ENCODE measurements around the gene FBN1. TPM values are rescaled to one million over a fixed set of nuclear protein-coding genes. Genes with fewer than 3 reads are reported as not detected.

The FBN1 gene
- total RNA-seq, 1 donor = 0.52 TPM

GRCh38 chr15:48547286-48547685, 98.2 kb downstream of the FBN1 start:
- H3K27me3 ChIP-seq (ENCODE audit: insufficient read depth, low read length) = no peaks in the 10 kb centered on the region
- no peak overlapping the region for H3K4me3 ChIP-seq (ENCODE audit: low read length)
- no peaks in the 10 kb centered on the region for H3K4me1 ChIP-seq (ENCODE audit: insufficient read depth, low read length)
- H3K9me3 ChIP-seq (ENCODE audit: low read depth, low read length) = no peaks in the 10 kb centered on the region

DNA sequence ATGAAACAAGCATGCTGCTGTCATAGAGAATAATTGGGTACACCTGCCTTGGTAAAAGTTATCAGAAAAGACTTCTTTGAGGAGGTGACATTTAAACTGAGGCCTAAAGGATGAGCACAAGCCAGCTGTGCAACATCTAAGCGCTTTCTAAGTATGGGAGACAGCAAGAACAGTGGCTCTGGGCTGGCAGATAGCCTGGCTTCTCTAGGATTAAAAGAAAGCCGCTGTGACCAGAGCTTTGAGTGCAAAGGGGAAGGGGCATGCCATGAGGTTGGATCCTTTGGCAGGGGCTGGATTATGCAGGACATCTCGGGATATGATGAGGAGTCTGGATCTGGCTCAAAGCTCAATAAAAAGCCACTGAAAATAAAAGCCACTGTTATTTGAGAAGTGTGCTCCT, 99.2 kb downstream of the FBN1 start:
- Histone ChIP-seq H3K27me3 (ENCODE audit: insufficient read depth, low read length) (no peaks in the 10 kb centered on the region), H3K9me3 (ENCODE audit: low read depth, low read length) (no peaks in the 10 kb centered on the region), H3K4me3 (ENCODE audit: low read length) (no peak overlapping the region), H3K4me1 (ENCODE audit: insufficient read depth, low read length) (no peaks in the 10 kb centered on the region)

GRCh38 chr15:48544778-48545177, 100.7 kb downstream of the FBN1 start:
- H3K27me3 ChIP-seq (ENCODE audit: insufficient read depth, low read length) = no peaks in the 10 kb centered on the region
- no peak overlapping the region for H3K4me3 ChIP-seq (ENCODE audit: low read length)
- no peaks in the 10 kb centered on the region for H3K4me1 ChIP-seq (ENCODE audit: insufficient read depth, low read length)
- H3K9me3 ChIP-seq (ENCODE audit: low read depth, low read length) = no peaks in the 10 kb centered on the region

DNA sequence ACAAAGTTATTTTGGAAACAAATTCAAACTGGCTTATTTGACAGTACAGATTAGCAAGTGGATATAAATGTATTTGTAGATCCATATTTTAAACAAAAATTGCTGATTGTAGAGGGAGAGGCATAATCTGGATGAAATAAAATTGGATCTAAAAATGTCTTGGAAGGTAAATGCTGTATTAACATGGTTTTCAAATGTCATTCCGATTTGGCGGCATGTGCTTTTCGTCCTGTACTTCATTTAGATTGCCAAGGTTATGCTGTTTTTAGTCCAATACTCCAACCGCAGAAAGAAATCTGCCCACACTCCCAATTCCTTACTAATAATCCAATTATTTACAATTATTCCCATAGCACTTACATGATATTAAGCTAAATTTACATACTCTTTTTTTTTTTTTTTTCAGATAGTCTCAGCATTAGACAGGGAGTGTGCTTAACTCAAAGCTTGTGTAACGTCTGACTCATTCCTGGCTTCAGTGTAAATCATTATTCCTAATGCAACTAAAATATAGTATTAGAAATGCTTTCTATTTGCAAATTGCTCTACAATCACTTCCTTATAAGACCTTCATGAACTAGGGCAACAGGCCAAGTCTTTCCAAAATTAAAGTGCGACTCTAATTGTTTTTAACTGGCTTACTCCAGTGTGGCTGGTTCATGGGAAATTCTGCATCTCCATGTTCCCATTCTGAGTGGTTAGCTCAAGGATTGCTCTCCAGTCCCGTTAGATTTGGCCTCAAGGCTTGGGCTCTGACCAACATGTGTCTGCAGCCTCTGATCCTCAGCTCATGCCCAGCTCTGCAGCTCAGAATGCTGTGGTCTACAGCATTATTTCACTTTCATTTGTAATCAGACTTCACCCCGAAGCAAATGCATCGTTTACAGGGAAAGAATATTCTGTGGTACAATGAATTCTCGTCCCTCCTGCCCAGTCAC, 103.9 kb downstream of the FBN1 start:
- Histone ChIP-seq H3K4me3 (ENCODE audit: low read length) (no peak overlapping the region), H3K27me3 (ENCODE audit: insufficient read depth, low read length) (no peaks in the 10 kb centered on the region), H3K4me1 (ENCODE audit: insufficient read depth, low read length) (no peaks in the 10 kb centered on the region), H3K9me3 (ENCODE audit: low read depth, low read length) (no peaks in the 10 kb centered on the region)

- no peak overlapping the region for H3K4me3 ChIP-seq (ENCODE audit: low read length)
- no peaks in the 10 kb centered on the region for H3K9me3 ChIP-seq (ENCODE audit: low read depth, low read length)
- H3K27me3 ChIP-seq (ENCODE audit: insufficient read depth, low read length) = no peaks in the 10 kb centered on the region
- H3K4me1 ChIP-seq (ENCODE audit: insufficient read depth, low read length) = no peaks in the 10 kb centered on the region
Observed at GRCh38 chr15:48540756-48541155, 104.8 kb downstream of the FBN1 start.

DNA sequence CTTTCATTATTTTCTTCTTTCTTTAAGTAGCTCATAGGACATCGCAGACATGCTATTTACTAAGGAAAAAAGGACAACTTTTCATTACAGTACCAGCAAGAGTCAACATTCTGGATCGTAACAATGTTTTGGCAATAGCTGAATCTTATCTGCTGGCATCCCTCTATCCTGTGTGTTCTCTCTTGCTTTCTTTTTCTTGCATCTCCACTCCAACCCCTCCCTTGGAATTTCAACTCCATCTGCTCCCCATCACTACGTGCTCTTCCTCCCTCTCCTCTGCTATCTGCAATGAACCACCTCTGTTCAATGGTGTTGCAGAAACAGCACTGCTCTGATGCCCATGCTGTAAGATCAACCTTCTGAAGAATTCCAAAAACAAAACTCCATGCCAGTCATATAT, 106.6 kb downstream of the FBN1 start:
- Histone ChIP-seq H3K9me3 (ENCODE audit: low read depth, low read length) (no peaks in the 10 kb centered on the region), H3K4me3 (ENCODE audit: low read length) (no peak overlapping the region), H3K27me3 (ENCODE audit: insufficient read depth, low read length) (no peaks in the 10 kb centered on the region), H3K4me1 (ENCODE audit: insufficient read depth, low read length) (no peaks in the 10 kb centered on the region)

DNA sequence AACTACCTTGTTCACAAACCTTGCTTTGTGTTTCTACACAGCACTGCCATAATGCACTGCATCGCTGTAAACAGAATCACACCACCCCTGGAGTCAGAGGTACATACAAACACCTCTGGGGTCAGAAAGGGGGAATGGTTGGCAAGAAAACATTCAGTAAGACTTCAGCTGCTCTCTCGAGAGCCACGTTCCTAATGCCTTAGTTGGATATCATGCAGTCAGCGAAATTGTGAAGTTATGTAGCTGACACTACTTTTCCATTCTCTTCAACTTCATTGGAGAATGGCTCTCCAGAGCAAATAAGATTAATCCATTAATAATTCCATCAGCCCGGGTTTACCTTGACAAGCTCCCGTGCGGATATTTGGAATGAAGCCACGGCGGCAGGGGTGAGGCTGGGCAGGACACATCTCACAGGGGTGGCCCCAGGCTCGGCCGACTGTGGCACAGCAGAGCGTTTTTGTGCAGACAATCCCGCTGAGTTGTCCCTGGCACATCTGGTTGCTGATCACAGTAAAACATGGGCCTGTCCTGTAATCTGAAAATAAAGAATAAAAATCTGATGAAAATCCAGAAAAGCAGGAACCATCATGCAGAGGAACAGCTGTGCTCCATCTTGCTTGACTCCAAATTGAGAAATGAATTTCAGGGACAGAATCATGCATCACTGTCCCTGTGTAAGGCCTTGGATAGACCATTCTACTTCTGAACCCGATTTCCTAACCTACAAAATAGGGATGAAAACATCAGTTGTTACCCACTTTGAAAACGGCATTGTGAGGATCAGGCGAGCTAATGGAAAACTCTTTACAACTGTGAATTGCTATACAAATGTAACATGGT, 108.0 kb downstream of the FBN1 start:
- no peaks in the 10 kb centered on the region for H3K9me3 ChIP-seq (ENCODE audit: low read depth, low read length)
- H3K27me3 ChIP-seq (ENCODE audit: insufficient read depth, low read length) = no peaks in the 10 kb centered on the region
- H3K4me1 ChIP-seq (ENCODE audit: insufficient read depth, low read length) = no peaks in the 10 kb centered on the region
- H3K4me3 ChIP-seq (ENCODE audit: low read length) = no peak overlapping the region

- Histone ChIP-seq H3K9me3 (ENCODE audit: low read depth, low read length) (no peaks in the 10 kb centered on the region), H3K4me3 (ENCODE audit: low read length) (no peak overlapping the region), H3K4me1 (ENCODE audit: insufficient read depth, low read length) (no peaks in the 10 kb centered on the region), H3K27me3 (ENCODE audit: insufficient read depth, low read length) (no peaks in the 10 kb centered on the region)
Observed at GRCh38 chr15:48536681-48537091, 108.8 kb downstream of the FBN1 start.

DNA sequence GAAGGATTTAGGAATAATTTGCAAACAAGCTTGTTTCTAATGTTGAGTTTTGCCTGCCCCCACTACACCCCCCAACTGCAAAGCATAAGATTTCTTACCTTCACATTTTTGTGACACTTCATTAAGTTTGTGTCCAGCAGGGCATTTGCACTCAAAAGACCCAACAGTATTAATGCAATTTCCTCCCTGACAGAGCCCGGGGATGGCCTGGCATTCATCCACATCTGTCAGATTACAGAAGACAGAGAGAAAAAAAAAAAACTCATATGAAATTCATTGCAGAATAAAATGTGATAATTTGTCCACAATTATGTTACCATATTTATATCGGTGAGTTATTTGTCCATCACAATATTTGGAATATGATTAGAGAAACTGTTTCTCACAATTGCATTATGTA, 111.5 kb downstream of the FBN1 start:
- no peaks in the 10 kb centered on the region for H3K27me3 ChIP-seq (ENCODE audit: insufficient read depth, low read length)
- H3K4me3 ChIP-seq (ENCODE audit: low read length) = no peak overlapping the region
- no peaks in the 10 kb centered on the region for H3K4me1 ChIP-seq (ENCODE audit: insufficient read depth, low read length)
- H3K9me3 ChIP-seq (ENCODE audit: low read depth, low read length) = no peaks in the 10 kb centered on the region

GRCh38 chr15:48532946-48533345, 112.6 kb downstream of the FBN1 start:
- H3K4me1 ChIP-seq (ENCODE audit: insufficient read depth, low read length) = no peaks in the 10 kb centered on the region
- no peaks in the 10 kb centered on the region for H3K27me3 ChIP-seq (ENCODE audit: insufficient read depth, low read length)
- H3K9me3 ChIP-seq (ENCODE audit: low read depth, low read length) = no peaks in the 10 kb centered on the region
- H3K4me3 ChIP-seq (ENCODE audit: low read length) = no peak overlapping the region

DNA sequence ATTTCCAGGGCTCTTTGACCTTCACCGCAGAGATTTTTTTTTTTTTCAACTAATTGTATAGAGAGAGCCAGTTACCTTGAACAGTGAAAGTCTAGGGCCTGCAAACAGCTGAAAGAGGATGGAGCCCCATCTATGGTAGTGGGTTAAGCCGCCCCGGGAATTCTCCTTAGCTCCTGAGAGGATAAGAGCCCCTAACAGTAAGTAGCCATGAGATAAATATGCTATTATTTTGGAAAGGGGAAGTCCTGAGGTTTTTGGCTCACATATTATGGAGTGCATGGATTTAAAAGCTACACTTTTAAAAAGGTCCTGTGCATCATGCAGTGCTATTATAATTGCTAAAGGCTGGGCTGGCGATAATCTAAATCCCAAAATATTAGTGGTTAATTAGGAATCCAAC, 115.0 kb downstream of the FBN1 start:
- H3K4me3 ChIP-seq (ENCODE audit: low read length) = no peak overlapping the region
- no peaks in the 10 kb centered on the region for H3K4me1 ChIP-seq (ENCODE audit: insufficient read depth, low read length)
- no peaks in the 10 kb centered on the region for H3K9me3 ChIP-seq (ENCODE audit: low read depth, low read length)
- H3K27me3 ChIP-seq (ENCODE audit: insufficient read depth, low read length) = no peaks in the 10 kb centered on the region

GRCh38 chr15:48528921-48529320, 116.6 kb downstream of the FBN1 start:
- Histone ChIP-seq H3K4me3 (ENCODE audit: low read length) (no peak overlapping the region), H3K9me3 (ENCODE audit: low read depth, low read length) (no peaks in the 10 kb centered on the region), H3K4me1 (ENCODE audit: insufficient read depth, low read length) (no peaks in the 10 kb centered on the region), H3K27me3 (ENCODE audit: insufficient read depth, low read length) (no peaks in the 10 kb centered on the region)

GRCh38 chr15:48527517-48527916, 118.0 kb downstream of the FBN1 start:
- Histone ChIP-seq H3K4me3 (ENCODE audit: low read length) (no peak overlapping the region), H3K4me1 (ENCODE audit: insufficient read depth, low read length) (no peaks in the 10 kb centered on the region), H3K9me3 (ENCODE audit: low read depth, low read length) (no peaks in the 10 kb centered on the region), H3K27me3 (ENCODE audit: insufficient read depth, low read length) (no peaks in the 10 kb centered on the region)

- Histone ChIP-seq H3K27me3 (ENCODE audit: insufficient read depth, low read length) (no peaks in the 10 kb centered on the region), H3K9me3 (ENCODE audit: low read depth, low read length) (no peaks in the 10 kb centered on the region), H3K4me1 (ENCODE audit: insufficient read depth, low read length) (no peaks in the 10 kb centered on the region), H3K4me3 (ENCODE audit: low read length) (no peak overlapping the region)
Observed at GRCh38 chr15:48522911-48523310, 122.6 kb downstream of the FBN1 start.

DNA sequence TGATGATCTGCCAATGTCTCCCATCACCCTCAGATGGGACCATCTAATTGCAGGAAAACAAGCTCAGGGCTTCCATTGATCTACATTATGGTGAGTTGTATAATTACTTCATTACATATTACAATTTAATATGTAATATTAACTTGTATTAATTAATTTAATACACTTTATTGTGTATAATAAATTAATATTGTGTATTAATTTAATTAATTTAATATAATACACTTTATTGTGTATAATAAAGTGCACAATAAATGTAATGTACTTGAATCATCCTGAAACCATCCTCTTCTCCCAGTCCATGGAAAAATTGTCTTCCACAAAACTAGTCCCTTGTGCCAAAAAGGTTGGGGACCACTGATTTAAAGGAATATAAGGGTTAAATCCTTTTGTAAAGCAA, 123.4 kb downstream of the FBN1 start:
- Histone ChIP-seq H3K4me1 (ENCODE audit: insufficient read depth, low read length) (no peaks in the 10 kb centered on the region), H3K27me3 (ENCODE audit: insufficient read depth, low read length) (no peaks in the 10 kb centered on the region), H3K4me3 (ENCODE audit: low read length) (no peak overlapping the region), H3K9me3 (ENCODE audit: low read depth, low read length) (no peaks in the 10 kb centered on the region)
